ENCODE data around the gene STARD8.

Gene STARD8

GRCh38 chrX:68761086-68761485, 113.6 kb downstream of the STARD8 start:
- H3K4me3 ChIP-seq (ENCODE audit: low read depth, low read length), result no peak overlapping the region
- TF ChIP-seq CTCF (IDR thresholded peaks at IDR 0.05; ENCODE audit: borderline replicate concordance, insufficient read depth, low read depth, low read length), result no peak

- TF ChIP-seq CTCF (IDR thresholded peaks at IDR 0.05; ENCODE audit: borderline replicate concordance, insufficient read depth, low read depth, low read length), result no peak
- H3K4me3 ChIP-seq (ENCODE audit: low read depth, low read length), result no peak overlapping the region
These were observed 115.3 kb downstream of the STARD8 start for GRCh38 chrX:68762766-68763165.

GRCh38 chrX:68763481-68763880, 116.0 kb downstream of the STARD8 start:
- no peak overlapping the region for H3K4me3 ChIP-seq (ENCODE audit: low read depth, low read length)
- TF ChIP-seq CTCF (IDR thresholded peaks at IDR 0.05; ENCODE audit: borderline replicate concordance, insufficient read depth, low read depth, low read length), result no peak

All from GM12875 (cell line).